Hepatocyte (in vitro differentiated cells): Measurements from ENCODE around the gene GALNT13. TPM values are rescaled to one million over a fixed set of nuclear protein-coding genes. Genes with fewer than 3 reads are reported as not detected.

Experiments used
- DNase-seq: peaks from one replicate; pipeline ENCODE4 v3.0.0-alpha.2; 2016; ENCODE audit warnings: low spot score
- H2AFZ ChIP-seq: fragments of 200-600 bp; sonication (generic); 2 replicates; pipeline ENCODE4 v1.6.0; 2016; ENCODE audit warnings: antibody characterized with exemption, mild to moderate bottlenecking
- H3K27ac ChIP-seq: fragments of 200-600 bp; sonication (generic); 2 replicates; pipeline ENCODE4 v1.5.1; 2016; ENCODE audit warnings: mild to moderate bottlenecking
- H3K27me3 ChIP-seq: fragments of 200-600 bp; sonication (generic); 2 replicates; pipeline ENCODE4 v1.6.1; 2016
- H3K36me3 ChIP-seq: fragments of 200-600 bp; sonication (generic); replicated peaks from 2 replicates; pipeline ENCODE4 v1.5.1; 2016; ENCODE audit warnings: low read depth; ENCODE audit not compliant: insufficient read depth
- H3K4me1 ChIP-seq: fragments of 200-600 bp; sonication (generic); 2 replicates; pipeline ENCODE4 v1.5.1; 2016; ENCODE audit warnings: mild to moderate bottlenecking, moderate library complexity; ENCODE audit not compliant: insufficient read depth
- H3K4me2 ChIP-seq: fragments of 200-600 bp; sonication (generic); 2 replicates; pipeline ENCODE4 v1.6.0; 2016
- H3K4me3 ChIP-seq: fragments of 200-600 bp; sonication (generic); 2 replicates; pipeline ENCODE4 v1.5.1; 2016; ENCODE audit warnings: mild to moderate bottlenecking
- H3K79me2 ChIP-seq: fragments of 200-600 bp; sonication (generic); 2 replicates; pipeline ENCODE4 v1.6.0; 2017; ENCODE audit warnings: mild to moderate bottlenecking
- H3K9me2 ChIP-seq: fragments of 200-600 bp; sonication (generic); replicated peaks from 2 replicates; pipeline ENCODE4 v1.6.0; 2017; ENCODE audit warnings: mild to moderate bottlenecking; ENCODE audit not compliant: insufficient read depth
- H3K9me3 ChIP-seq: fragments of 200-600 bp; sonication (generic); 2 replicates; pipeline ENCODE4 v1.5.1; 2016; ENCODE audit warnings: low read depth, mild to moderate bottlenecking
- H4K20me1 ChIP-seq: fragments of 200-600 bp; sonication (generic); 2 replicates; pipeline ENCODE4 v1.6.0; 2016; ENCODE audit warnings: mild to moderate bottlenecking; ENCODE audit not compliant: insufficient read depth, poor library complexity, severe bottlenecking
- EZH2 ChIP-seq: fragments of 200-600 bp; sonication (generic); IDR thresholded peaks from 2 replicates; pipeline ENCODE4 v1.6.1; 2016; ENCODE audit warnings: antibody characterized with exemption, mild to moderate bottlenecking, borderline replicate concordance
- EZH2phosphoT487 ChIP-seq: fragments of 200-600 bp; sonication (generic); IDR thresholded peaks from one replicate; pipeline ENCODE4 v1.6.1; 2018; ENCODE audit warnings: antibody characterized with exemption, mild to moderate bottlenecking, low read depth, moderate library complexity; ENCODE audit not compliant: unreplicated experiment, severe bottlenecking
- WGBS: methylation state at CpG from one replicate; pipeline ENCODE4 v1.1.6; 2016; ENCODE audit warnings: low lambda C conversion rate; ENCODE audit errors: missing lambda C conversion rate; 5-methylcytosine and 5-hydroxymethylcytosine counted together
- polyA plus RNA-seq: library from polyadenylated mRNA; unstranded; fragments of >200 nt; fragmentation: Nextera tagmentation; extraction: Ambion mirVana; gene quantifications from 2 replicates; pipeline ENCODE4 v1.2.1, GENCODE V29; 2016
- total RNA-seq: library from RNA; depleted of rRNA; stranded (reverse); fragments of >200 nt; gene quantifications from 2 replicates; pipeline ENCODE4 v1.2.3, GENCODE V29; 2014
- TF ChIP-seq, protein P1 (sequence below): fragments of 200-600 bp; sonication (generic); IDR thresholded peaks from 2 replicates; pipeline ENCODE4 v1.5.1; 2016; ENCODE audit warnings: antibody characterized with exemption, mild to moderate bottlenecking; ENCODE audit not compliant: poor library complexity

The GALNT13 gene
- total and polyA plus RNA-seq, 2 experiments from 2014 or later, result 25.6 to 53.5 TPM

DNA sequence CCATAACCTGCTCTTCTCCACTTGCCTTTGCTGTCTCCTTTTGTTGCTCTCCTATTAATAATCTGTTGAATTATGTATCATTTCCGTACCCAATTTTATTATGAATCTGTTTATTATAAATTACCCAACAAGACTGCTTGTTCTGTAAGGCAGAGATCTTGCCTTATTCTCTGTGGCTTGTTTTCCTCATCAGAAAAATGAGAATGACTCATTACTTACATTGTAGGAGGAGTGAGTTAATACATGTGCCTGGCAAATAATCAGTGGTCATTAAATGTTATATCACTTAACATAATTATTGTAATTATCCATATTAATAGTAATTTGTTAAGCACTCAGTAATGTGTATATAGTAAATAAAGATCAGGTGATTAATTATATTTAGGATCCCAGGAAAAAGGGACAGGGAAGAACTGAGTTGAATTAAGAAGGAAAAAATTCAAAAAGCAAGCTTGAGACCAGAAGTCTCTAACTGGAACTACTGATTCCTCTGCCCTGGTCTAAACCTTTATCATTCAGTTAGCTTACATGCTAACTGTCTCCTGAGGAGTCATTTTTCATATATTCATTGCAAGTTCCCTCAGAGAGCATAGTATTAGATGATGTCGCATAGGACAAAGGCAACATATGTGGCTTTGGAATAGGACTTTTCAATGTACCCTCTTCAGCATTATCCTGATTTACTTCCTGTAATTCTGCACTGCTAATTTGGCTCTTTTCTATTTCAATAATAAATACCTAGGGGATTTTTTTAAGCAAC, 335.7 kb downstream of the GALNT13 start:
- Histone ChIP-seq H3K4me3 (no peak overlapping the region), H2AFZ (no peak overlapping the region), H4K20me1 (no peaks in the 10 kb centered on the region), H3K27me3 (no peaks in the 10 kb centered on the region), H3K4me2 (no peak overlapping the region), H3K9me2 (no peaks in the 10 kb centered on the region), H3K4me1 (no peaks in the 10 kb centered on the region), H3K36me3 (no peaks in the 10 kb centered on the region), H3K9me3 (no peaks in the 10 kb centered on the region), H3K27ac (no peak overlapping the region), H3K79me2 (no peaks in the 10 kb centered on the region)
- no peak for TF ChIP-seq EZH2phosphoT487
- TF ChIP-seq EZH2, result no peak
- TF ChIP-seq, protein P1, sequence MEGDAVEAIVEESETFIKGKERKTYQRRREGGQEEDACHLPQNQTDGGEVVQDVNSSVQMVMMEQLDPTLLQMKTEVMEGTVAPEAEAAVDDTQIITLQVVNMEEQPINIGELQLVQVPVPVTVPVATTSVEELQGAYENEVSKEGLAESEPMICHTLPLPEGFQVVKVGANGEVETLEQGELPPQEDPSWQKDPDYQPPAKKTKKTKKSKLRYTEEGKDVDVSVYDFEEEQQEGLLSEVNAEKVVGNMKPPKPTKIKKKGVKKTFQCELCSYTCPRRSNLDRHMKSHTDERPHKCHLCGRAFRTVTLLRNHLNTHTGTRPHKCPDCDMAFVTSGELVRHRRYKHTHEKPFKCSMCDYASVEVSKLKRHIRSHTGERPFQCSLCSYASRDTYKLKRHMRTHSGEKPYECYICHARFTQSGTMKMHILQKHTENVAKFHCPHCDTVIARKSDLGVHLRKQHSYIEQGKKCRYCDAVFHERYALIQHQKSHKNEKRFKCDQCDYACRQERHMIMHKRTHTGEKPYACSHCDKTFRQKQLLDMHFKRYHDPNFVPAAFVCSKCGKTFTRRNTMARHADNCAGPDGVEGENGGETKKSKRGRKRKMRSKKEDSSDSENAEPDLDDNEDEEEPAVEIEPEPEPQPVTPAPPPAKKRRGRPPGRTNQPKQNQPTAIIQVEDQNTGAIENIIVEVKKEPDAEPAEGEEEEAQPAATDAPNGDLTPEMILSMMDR, result no peak
- no peak for DNase-seq
- 89% methylated on average over 2 of the region's 2 CpGs for WGBS

DNA sequence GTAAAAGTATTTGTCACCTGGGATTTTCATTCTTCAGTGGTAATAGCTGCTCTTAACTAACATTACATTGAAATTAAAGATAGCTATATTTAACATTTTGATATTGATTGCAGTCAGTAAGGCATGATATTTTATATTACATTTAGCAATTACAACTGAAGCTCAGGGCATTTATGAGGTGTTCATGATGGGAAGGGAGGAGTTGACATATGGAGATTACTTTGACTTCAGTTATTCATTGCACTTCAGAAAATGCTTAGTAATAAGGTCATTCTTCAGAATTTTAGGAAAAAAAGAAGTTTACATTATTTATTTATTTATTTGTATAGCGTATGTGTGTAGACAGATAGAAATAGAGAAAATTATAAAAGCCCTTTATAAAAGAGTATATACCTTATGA, 352.0 kb downstream of the GALNT13 start:
- H3K4me2 ChIP-seq, result no peak overlapping the region
- no peaks in the 10 kb centered on the region for H3K4me1 ChIP-seq
- H3K79me2 ChIP-seq, result no peaks in the 10 kb centered on the region
- no peaks in the 10 kb centered on the region for H3K9me3 ChIP-seq
- H4K20me1 ChIP-seq, result no peaks in the 10 kb centered on the region
- no peaks in the 10 kb centered on the region for H3K9me2 ChIP-seq
- no peak overlapping the region for H2AFZ ChIP-seq
- 100% methylated on average over 1 of the region's 1 CpG for WGBS
- no peak for TF ChIP-seq EZH2phosphoT487
- TF ChIP-seq, protein P1, result no peak
- no peak for TF ChIP-seq EZH2
- H3K27me3 ChIP-seq, result no peaks in the 10 kb centered on the region
- H3K4me3 ChIP-seq, result no peak overlapping the region
- H3K27ac ChIP-seq, result no peak overlapping the region
- no peak for DNase-seq
- no peaks in the 10 kb centered on the region for H3K36me3 ChIP-seq

DNA sequence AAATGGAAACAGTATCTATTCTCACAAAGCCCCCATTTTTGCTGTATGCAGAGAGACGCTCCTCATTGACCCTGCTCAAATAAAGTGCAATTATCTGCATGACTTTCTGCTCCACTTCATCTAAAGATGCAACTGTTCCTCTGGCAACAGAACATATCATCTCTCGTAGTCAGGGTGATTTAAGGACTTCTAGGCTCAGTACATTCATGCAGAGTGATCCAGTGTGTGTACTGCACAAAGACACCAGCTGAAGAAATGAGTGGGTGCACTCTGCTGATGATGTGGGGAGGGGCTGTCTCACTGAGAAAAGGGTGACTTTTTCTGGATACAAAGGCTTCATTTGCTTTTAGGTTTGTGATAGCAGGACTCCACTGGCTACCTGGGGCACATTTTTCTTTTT, 355.2 kb downstream of the GALNT13 start:
- Histone ChIP-seq H3K9me2 (no peaks in the 10 kb centered on the region), H3K27me3 (no peaks in the 10 kb centered on the region), H3K4me2 (no peak overlapping the region), H3K4me3 (no peak overlapping the region), H4K20me1 (no peaks in the 10 kb centered on the region), H2AFZ (no peak overlapping the region), H3K9me3 (no peaks in the 10 kb centered on the region), H3K27ac (no peak overlapping the region), H3K79me2 (no peaks in the 10 kb centered on the region), H3K4me1 (peaks cover 8% of the 10 kb centered on the region), H3K36me3 (no peaks in the 10 kb centered on the region)
- 78% methylated on average over 2 of the region's 2 CpGs for WGBS
- no peak for DNase-seq
- TF ChIP-seq, protein P1, result no peak
- TF ChIP-seq EZH2 (no peak), EZH2phosphoT487 (no peak)
